ENCODE data around the gene UGT2B11.
"Not testable (repeated sequence)": the region's sequence is repeated elsewhere in the genome, so short reads cannot be mapped to it uniquely, and the experiment has no call there.

Gene UGT2B11

GRCh38 chr4:69214716-69215115 lies at the start of gene UGT2B11:
Gene UGT2B11 (minus strand): TSS chr4:69214748. CDS start chr4:69214722, 26 bp downstream.
- DNase-seq: no peak

GRCh38 chr4:69253147-69253772 lies 38.7 kb upstream of the UGT2B11 start:
- not testable (repeated sequence) for DNase-seq

GRCh38 chr4:69250884-69251283 lies 36.3 kb upstream of the UGT2B11 start:
- not testable (repeated sequence) for DNase-seq

- not testable (repeated sequence) for DNase-seq
Observed at GRCh38 chr4:69242562-69243240, 28.2 kb upstream of the UGT2B11 start.

GRCh38 chr4:69241746-69242145 lies 27.2 kb upstream of the UGT2B11 start:
- DNase-seq: not testable (repeated sequence)

- DNase-seq: not testable (repeated sequence)
Observed at GRCh38 chr4:69240787-69241186, 26.2 kb upstream of the UGT2B11 start.

- DNase-seq: no peak
Observed at GRCh38 chr4:69239557-69240168, 25.1 kb upstream of the UGT2B11 start.

GRCh38 chr4:69239092-69239491 lies 24.5 kb upstream of the UGT2B11 start:
- no peak for DNase-seq

GRCh38 chr4:69224891-69225290 lies 10.3 kb upstream of the UGT2B11 start:
- DNase-seq: no peak

GRCh38 chr4:69223277-69223676 lies 8.7 kb upstream of the UGT2B11 start:
- not testable (repeated sequence) for DNase-seq

GRCh38 chr4:69218491-69218890 lies 3.9 kb upstream of the UGT2B11 start:
- DNase-seq: not testable (repeated sequence)

GRCh38 chr4:69210911-69211310 lies 3.6 kb downstream of the UGT2B11 start:
- DNase-seq: no peak

- DNase-seq: not testable (repeated sequence)
Observed at GRCh38 chr4:69198506-69198905, 16.0 kb downstream of the UGT2B11 start.

- DNase-seq: no peak
Observed at GRCh38 chr4:69196209-69196965, 18.2 kb downstream of the UGT2B11 start.

- no peak for DNase-seq
Observed at GRCh38 chr4:69194166-69194565, 20.4 kb downstream of the UGT2B11 start.

- DNase-seq: not testable (repeated sequence)
Observed at GRCh38 chr4:69191905-69192304, 22.6 kb downstream of the UGT2B11 start.

- DNase-seq: not testable (repeated sequence)
Observed at GRCh38 chr4:69190621-69191020, 23.9 kb downstream of the UGT2B11 start.

- DNase-seq: not testable (repeated sequence)
Observed at GRCh38 chr4:69181519-69182169, 32.9 kb downstream of the UGT2B11 start.

- DNase-seq: not testable (repeated sequence)
Observed at GRCh38 chr4:69179817-69180216, 34.7 kb downstream of the UGT2B11 start.

GRCh38 chr4:69178751-69179205 lies 35.8 kb downstream of the UGT2B11 start:
- not testable (repeated sequence) for DNase-seq

GRCh38 chr4:69170233-69171134 lies 44.1 kb downstream of the UGT2B11 start:
- not testable (repeated sequence) for DNase-seq

Data from activated CD4-positive, alpha-beta T cell treated with anti-CD3 and anti-CD28 coated beads for 4 hours (primary cell).